NK-92 (cell line): ENCODE data around the gene FAM114A1.

ENCODE experiments used
- DNase-seq: peaks from one replicate; lab custom pipeline; 2025; ENCODE audit not compliant: unreplicated experiment; lab: John Stamatoyannopoulos, UW

The FAM114A1 gene

GRCh38 chr4:38858097-38858420, 9.5 kb upstream of the FAM114A1 start:
- no peak for DNase-seq

- DNase-seq = no peak
Observed at GRCh38 chr4:38859501-38859900, 8.1 kb upstream of the FAM114A1 start.

- DNase-seq = no peak
Observed at GRCh38 chr4:38860788-38861424, 6.7 kb upstream of the FAM114A1 start.

GRCh38 chr4:38861791-38862190, 5.8 kb upstream of the FAM114A1 start:
- no peak for DNase-seq

GRCh38 chr4:38865445-38865844, 2.2 kb upstream of the FAM114A1 start:
- no peak for DNase-seq

GRCh38 chr4:38866973-38867477, 581 bp upstream of the FAM114A1 start:
- no peak for DNase-seq

GRCh38 chr4:38868059-38868960, 704 bp downstream of the FAM114A1 start:
- DNase-seq = no peak

- no peak for DNase-seq
Observed at GRCh38 chr4:38869511-38869910, 1.9 kb downstream of the FAM114A1 start.

- DNase-seq = no peak
Observed at GRCh38 chr4:38870098-38870808, 2.6 kb downstream of the FAM114A1 start.

GRCh38 chr4:38871593-38871992, 4.0 kb downstream of the FAM114A1 start:
- no peak for DNase-seq

GRCh38 chr4:38872620-38873019, 5.0 kb downstream of the FAM114A1 start:
- no peak for DNase-seq

- no peak for DNase-seq
Observed at GRCh38 chr4:38873290-38873944, 5.8 kb downstream of the FAM114A1 start.

- no peak for DNase-seq
Observed at GRCh38 chr4:38876636-38877035, 9.0 kb downstream of the FAM114A1 start.

- no peak for DNase-seq
Observed at GRCh38 chr4:38884254-38884653, 16.6 kb downstream of the FAM114A1 start.

- DNase-seq = no peak
Observed at GRCh38 chr4:38889143-38889542, 21.5 kb downstream of the FAM114A1 start.

- DNase-seq = no peak
Observed at GRCh38 chr4:38891051-38891983, 23.7 kb downstream of the FAM114A1 start.

GRCh38 chr4:38894322-38894982, 26.8 kb downstream of the FAM114A1 start:
- DNase-seq = no peak

GRCh38 chr4:38896940-38897339, 29.3 kb downstream of the FAM114A1 start:
- no peak for DNase-seq

- no peak for DNase-seq
Observed at GRCh38 chr4:38898245-38898644, 30.6 kb downstream of the FAM114A1 start.

GRCh38 chr4:38902221-38902620, 34.6 kb downstream of the FAM114A1 start:
- no peak for DNase-seq
